HEK293 (cell line): Measurements from ENCODE around the gene ZNF385C.
A peak's percentile ranks its signal among the peaks of the same experiment; 100 is the strongest.

ENCODE experiments used
- CTCF ChIA-PET: fragments of 350-600 bp; formaldehyde crosslinking; extraction: SDS; loops from one replicate; lab custom pipeline; 2021; ENCODE audit warnings: antibody characterized with exemption; lab: Yijun Ruan, JAX
- POLR2A ChIA-PET: fragments of 300-600 bp; formaldehyde crosslinking; extraction: SDS; loops from one replicate; lab custom pipeline; 2020; ENCODE audit warnings: antibody characterized with exemption, inconsistent platforms; lab: Yijun Ruan, JAX
- H3K27ac ChIP-seq: fragments of 200-500 bp; sonication (Bioruptor generic); 2 replicates; pipeline ENCODE4 v1.5.1; 2014; ENCODE audit warnings: low read depth, low read length, control low read depth, inconsistent platforms; ENCODE audit errors: extremely low read depth
- H3K36me3 ChIP-seq, 2 experiments: fragments of 200-500 bp in 1 of 2; sonication (Bioruptor generic) in 1 of 2; 1 replicate in 1 of 2; 2 replicates in 1 of 2; pipeline ENCODE4 v1.5.1; 2014 to 2017; ENCODE audit warnings: inconsistent platforms in 2 of 2, low read length in 2 of 2; ENCODE audit not compliant: control insufficient read depth in 2 of 2, insufficient read depth in 1 of 2
- H3K4me1 ChIP-seq: fragments of 200-500 bp; sonication (Bioruptor generic); 2 replicates; pipeline ENCODE4 v1.5.1; 2014; ENCODE audit warnings: mild to moderate bottlenecking, low read length, inconsistent platforms; ENCODE audit not compliant: control insufficient read depth, insufficient read depth
- H3K4me3 ChIP-seq: 2 replicates; pipeline ENCODE4 v1.5.1; 2011; ENCODE audit warnings: low read depth, mild to moderate bottlenecking, control low read depth, low read length, moderate library complexity
- H3K9me3 ChIP-seq: fragments of 200-500 bp; sonication (Bioruptor generic); 2 replicates; pipeline ENCODE4 v1.5.1; 2014; ENCODE audit warnings: low read depth, low read length, inconsistent platforms; ENCODE audit not compliant: control insufficient read depth, insufficient read depth
- GLIS1 ChIP-seq: fragments of 450-650 bp; formaldehyde crosslinking; IDR thresholded peaks from 2 replicates; pipeline ENCODE4 v1.5.1; 2016; ENCODE audit warnings: missing biosample characterization, missing genetic modification characterization
- INSM2 ChIP-seq: fragments of 450-650 bp; formaldehyde crosslinking; IDR thresholded peaks from 2 replicates; pipeline ENCODE4 v1.5.1; 2016; ENCODE audit warnings: missing biosample characterization, missing genetic modification characterization
- SCRT2 ChIP-seq: fragments of 450-650 bp; formaldehyde crosslinking; IDR thresholded peaks from 2 replicates; pipeline ENCODE4 v1.5.1; 2016; ENCODE audit warnings: missing biosample characterization, missing genetic modification characterization
- SP2 ChIP-seq: fragments of 450-650 bp; formaldehyde crosslinking; IDR thresholded peaks from 2 replicates; pipeline ENCODE4 v1.5.1; 2016; ENCODE audit warnings: missing biosample characterization, missing genetic modification characterization
- TRIM28 ChIP-seq: IDR thresholded peaks from 2 replicates; pipeline ENCODE4 v1.6.1; 2011; ENCODE audit warnings: low read length, control low read depth, borderline replicate concordance
- ZBTB6 ChIP-seq: fragments of 450-650 bp; formaldehyde crosslinking; IDR thresholded peaks from 2 replicates; pipeline ENCODE4 v1.5.1; 2017; ENCODE audit warnings: missing biosample characterization, missing genetic modification characterization
- ZNF10 ChIP-seq: fragments of 450-650 bp; formaldehyde crosslinking; IDR thresholded peaks from 2 replicates; pipeline ENCODE4 v1.5.1; 2017; ENCODE audit warnings: missing biosample characterization, missing genetic modification characterization
- ZNF112 ChIP-seq: fragments of 450-650 bp; formaldehyde crosslinking; IDR thresholded peaks from 2 replicates; pipeline ENCODE4 v1.5.0; 2017; ENCODE audit warnings: missing biosample characterization, missing genetic modification characterization
- ZNF18 ChIP-seq: fragments of 450-650 bp; formaldehyde crosslinking; IDR thresholded peaks from 2 replicates; pipeline ENCODE4 v1.5.1; 2016; ENCODE audit warnings: missing biosample characterization, missing genetic modification characterization
- ZNF239 ChIP-seq: fragments of 450-650 bp; formaldehyde crosslinking; IDR thresholded peaks from 2 replicates; pipeline ENCODE4 v1.5.1; 2016; ENCODE audit warnings: missing biosample characterization, missing genetic modification characterization
- ZNF335 ChIP-seq: fragments of 450-650 bp; formaldehyde crosslinking; conservative IDR thresholded peaks from 2 replicates; pipeline ENCODE4 v1.5.1; 2016; ENCODE audit warnings: missing biosample characterization, missing genetic modification characterization
- ZNF354C ChIP-seq: fragments of 450-650 bp; formaldehyde crosslinking; IDR thresholded peaks from 2 replicates; pipeline ENCODE4 v1.5.1; 2016; ENCODE audit warnings: missing biosample characterization, missing genetic modification characterization, low read depth, borderline replicate concordance
- ZNF513 ChIP-seq: fragments of 450-650 bp; IDR thresholded peaks from 2 replicates; pipeline ENCODE4 v1.5.1; 2018; ENCODE audit warnings: missing biosample characterization, missing genetic modification characterization
- ZNF768 ChIP-seq: fragments of 450-650 bp; formaldehyde crosslinking; IDR thresholded peaks from 2 replicates; pipeline ENCODE4 v1.5.1; 2018; ENCODE audit warnings: missing biosample characterization, mild to moderate bottlenecking, missing genetic modification characterization

ZNF385C gene

GRCh38 chr17:42025936-42026335 lies 72.3 kb downstream of the ZNF385C start:
- Histone ChIP-seq H3K27ac (no peak overlapping the region), H3K4me3 (no peak overlapping the region), H3K9me3 (no peaks in the 10 kb centered on the region)
- no peak for TF ChIP-seq ZNF18 (tag by site-specific recombination)
- no peak for TF ChIP-seq GLIS1 (tag by site-specific recombination)
- TF ChIP-seq ZNF768 (tag by site-specific recombination): no peak
- no peak for TF ChIP-seq ZNF513 (tag by site-specific recombination)
- no peak for TF ChIP-seq ZBTB6 (tag by site-specific recombination)
- TF ChIP-seq ZNF239 (tag by site-specific recombination): no peak
- no peak for TF ChIP-seq INSM2 (tag by site-specific recombination)
- no peak for TF ChIP-seq TRIM28
- TF ChIP-seq SP2: no peak
- TF ChIP-seq ZNF10 (tag by site-specific recombination): no peak
- no peak for TF ChIP-seq ZNF354C (tag by site-specific recombination)
- TF ChIP-seq, all 188 proteins: peak for 0
- ChIA-PET CTCF (interaction anchor here (0.6 to 12.6 kb wide), 26 partner anchors 8 to 402 kb away, joined by 3 to 260 read pairs (median 5); partner anchors contain the start of genes C17orf113, CNP, DHX58 and HSPB9), POLR2A (interaction anchor here (0.9 to 5.5 kb wide), 6 partner anchors 8 to 88 kb away, joined by 3 to 50 read pairs (median 4); partner anchors contain the start of genes DNAJC7, NKIRAS2 and ZNF385C)
- peaks cover 23 to 48% of the 10 kb centered on the region in 2 experiments; a peak in 2 of 3 replicates for H3K36me3 ChIP-seq
- H3K4me1 ChIP-seq: no peaks in the 10 kb centered on the region

- H3K4me1 ChIP-seq: no peaks in the 10 kb centered on the region
- ChIA-PET CTCF (interaction anchor here (0.6 to 12.6 kb wide), 33 partner anchors 9 to 296 kb away, joined by 3 to 260 read pairs (median 5); partner anchors contain the start of genes C17orf113, CNP, DHX58 and HSPB9), POLR2A (interaction anchor here (0.8 to 5.5 kb wide), 4 partner anchors 7 to 76 kb away, joined by 3 to 50 read pairs (median 6); partner anchors contain the start of genes DNAJC7 and NKIRAS2)
- H3K36me3 ChIP-seq: peaks cover 23 to 48% of the 10 kb centered on the region in 2 experiments; a peak in 2 of 3 replicates
- no peak overlapping the region for H3K4me3 ChIP-seq
- H3K9me3 ChIP-seq: no peaks in the 10 kb centered on the region
- H3K27ac ChIP-seq: no peak overlapping the region
- TF ChIP-seq ZNF112 (no peak), ZNF335 (tag by site-specific recombination) (peak; percentile 94), SCRT2 (tag by site-specific recombination) (0 out of 2 replicates have a peak, but pooled peaks have one; percentile 6)
Observed at GRCh38 chr17:42025191-42025579, 73.1 kb downstream of the ZNF385C start.
